GM08714 (cell line): ENCODE data around the gene MAST3.

ENCODE experiments used
- H3K4me3 ChIP-seq: fragments of 200-500 bp; sonication (Bioruptor generic); 2 replicates; pipeline ENCODE4 v1.5.1; 2014; ENCODE audit warnings: mild to moderate bottlenecking, low read length, inconsistent platforms
- ZNF274 ChIP-seq: IDR thresholded peaks from 2 replicates; pipeline ENCODE4 v1.6.1; 2012; ENCODE audit warnings: mild to moderate bottlenecking, low read depth, low read length

The MAST3 gene

DNA sequence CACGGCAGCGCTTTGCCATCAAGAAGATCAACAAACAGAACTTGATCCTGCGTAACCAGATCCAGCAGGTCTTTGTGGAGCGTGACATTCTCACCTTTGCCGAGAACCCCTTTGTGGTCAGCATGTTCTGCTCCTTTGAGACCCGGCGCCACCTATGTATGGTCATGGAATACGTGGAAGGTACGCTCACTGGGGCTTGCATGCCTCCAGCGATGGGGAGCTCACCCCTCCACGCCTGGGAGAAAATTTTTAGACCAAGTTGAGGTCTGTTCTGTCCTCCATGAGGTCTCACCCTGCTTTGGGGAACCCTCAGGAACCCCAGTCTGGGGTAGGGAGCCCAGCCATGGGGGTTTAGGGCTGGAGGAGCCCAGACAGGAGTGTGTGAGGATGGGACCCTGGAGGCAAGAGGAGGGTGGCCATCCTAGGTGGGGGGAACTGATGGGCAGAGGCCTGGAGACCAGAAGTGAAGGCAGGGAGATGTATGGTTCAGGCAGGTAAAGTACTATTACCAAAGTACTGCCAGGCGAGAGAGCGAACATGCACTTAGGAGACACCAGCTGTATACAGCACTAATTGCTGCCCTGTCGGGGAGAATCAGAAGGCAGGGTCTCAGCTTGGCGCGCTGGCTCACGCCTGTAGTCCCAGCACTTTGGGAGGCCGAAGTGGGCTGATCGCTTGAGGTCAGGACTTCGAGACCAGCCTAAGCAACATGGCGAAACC is 33.1 kb downstream of the MAST3 start:
- no peak overlapping the region for H3K4me3 ChIP-seq
- TF ChIP-seq ZNF274, result no peak

DNA sequence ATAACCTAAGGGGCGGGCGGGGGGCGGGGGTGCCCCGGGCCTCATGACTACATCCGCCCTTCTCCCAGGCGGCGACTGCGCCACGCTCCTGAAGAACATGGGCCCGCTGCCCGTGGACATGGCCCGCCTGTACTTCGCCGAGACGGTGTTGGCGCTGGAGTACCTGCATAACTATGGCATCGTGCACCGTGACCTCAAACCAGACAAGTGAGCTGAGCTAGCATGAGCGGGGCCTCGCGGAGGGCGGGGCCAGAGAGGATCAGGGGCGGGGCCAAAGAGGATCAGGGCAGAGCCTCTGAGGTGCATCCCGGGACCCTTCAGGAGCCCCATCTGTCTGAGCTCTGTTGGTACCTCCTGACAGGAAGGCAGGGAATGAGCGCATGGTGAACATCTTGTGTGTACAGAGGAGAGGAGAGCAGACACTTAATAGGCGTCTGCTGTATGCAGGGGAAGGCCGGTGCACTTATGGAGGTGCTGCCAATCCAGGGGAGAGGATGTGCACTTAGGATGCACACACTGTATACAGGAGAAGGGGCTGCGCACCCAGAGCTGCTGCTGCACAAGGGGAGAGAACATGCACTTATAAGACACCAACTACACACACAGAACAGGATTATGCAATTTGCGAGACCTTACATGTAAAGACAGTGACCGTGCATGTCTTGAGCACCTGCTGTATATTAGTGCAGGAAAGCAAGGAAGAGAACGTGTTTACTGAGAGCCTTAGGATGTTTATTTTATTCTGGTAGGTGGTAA is 34.4 kb downstream of the MAST3 start:
- no peak for TF ChIP-seq ZNF274
- no peak overlapping the region for H3K4me3 ChIP-seq

DNA sequence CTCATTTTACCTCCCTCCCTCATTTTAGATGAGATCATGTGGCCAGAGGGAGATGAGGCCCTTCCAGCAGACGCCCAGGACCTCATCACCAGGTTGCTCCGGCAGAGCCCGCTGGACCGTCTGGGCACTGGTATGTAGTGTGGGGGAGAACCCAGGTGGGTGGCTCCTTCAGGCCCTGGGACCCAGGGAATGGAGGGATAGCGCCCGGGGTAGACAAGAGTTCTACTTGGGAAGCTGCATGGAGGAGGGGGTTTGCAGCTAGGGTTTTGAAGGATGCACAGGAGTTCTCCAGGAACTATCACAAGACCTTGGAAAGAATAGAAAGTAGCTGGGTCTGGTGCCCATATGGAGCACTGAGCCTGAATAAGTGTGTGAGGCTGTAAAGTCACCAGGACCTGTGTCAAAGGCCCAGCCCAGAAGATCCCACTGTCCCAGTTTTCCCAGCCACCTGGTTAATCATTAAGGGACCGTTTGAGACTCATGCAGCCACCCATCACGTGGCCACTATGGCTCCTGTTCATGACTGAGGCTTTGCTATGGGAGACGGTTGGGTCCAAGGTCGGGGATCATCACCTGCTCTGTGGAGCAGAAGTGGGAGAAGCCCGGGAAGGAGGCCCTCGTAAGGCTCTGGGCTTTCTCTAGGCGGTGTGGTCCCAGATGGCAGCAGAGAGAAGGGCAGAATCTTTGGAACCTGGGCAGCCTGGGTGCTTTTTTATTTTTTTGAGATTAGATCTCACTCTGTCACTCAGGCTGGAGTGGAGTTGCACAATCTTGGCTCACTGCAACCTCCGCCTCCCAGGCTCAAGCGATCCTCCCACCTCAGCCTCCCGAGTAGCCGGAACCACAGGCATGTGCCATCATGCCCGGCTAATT is 38.4 kb downstream of the MAST3 start:
- TF ChIP-seq ZNF274, result no peak
- H3K4me3 ChIP-seq, result no peak overlapping the region

DNA sequence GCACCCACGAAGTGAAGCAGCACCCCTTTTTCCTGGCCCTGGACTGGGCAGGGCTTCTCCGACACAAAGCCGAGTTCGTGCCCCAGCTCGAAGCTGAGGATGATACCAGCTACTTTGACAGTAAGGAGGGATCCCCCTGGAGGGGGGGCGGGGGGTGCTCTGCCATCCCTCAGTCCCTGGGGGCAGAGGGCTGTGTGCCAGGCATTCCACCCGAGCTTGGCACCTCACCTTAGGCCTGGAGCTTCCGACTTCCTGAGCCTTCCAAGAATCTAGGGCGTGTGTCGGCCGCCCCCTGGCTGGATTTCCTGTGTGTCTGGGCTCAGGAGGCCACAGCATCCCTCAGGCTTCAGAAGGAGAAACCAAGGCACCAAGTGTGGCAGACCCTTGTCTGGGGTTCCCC is 39.7 kb downstream of the MAST3 start:
- no peak overlapping the region for H3K4me3 ChIP-seq
- TF ChIP-seq ZNF274, result no peak

DNA sequence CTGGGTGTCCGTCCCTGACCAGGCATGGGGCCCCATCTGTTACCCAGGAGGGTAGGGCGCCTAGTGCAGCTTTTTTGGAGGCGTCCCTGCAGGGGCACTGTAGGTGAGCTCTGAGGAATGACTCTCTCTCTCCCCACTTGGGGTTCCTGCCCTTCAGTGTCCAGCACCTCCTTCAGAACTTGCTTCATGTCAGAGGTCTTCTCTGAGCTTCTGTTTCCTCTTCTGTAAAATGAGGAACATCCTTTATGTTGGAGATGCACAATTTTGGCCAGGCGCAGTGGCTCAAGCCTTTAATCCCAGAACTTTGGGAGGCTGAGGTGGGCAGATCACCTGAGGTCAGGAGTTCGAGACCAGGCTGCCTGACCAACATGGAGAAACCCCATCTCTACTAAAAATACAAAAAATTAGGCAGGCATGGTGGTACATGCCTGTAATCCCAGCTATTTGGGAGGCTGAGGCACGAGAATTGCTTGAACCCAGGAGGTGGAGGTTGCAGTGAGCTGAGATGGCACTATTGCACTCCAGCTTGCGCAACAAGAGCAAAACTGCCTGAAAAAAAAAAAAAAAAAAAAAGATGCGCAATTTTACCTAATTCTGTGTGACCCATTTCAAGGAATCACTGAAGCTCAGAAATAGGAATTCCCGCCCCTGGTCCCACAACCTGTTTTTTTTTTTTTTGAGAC is 40.2 kb downstream of the MAST3 start:
- H3K4me3 ChIP-seq, result no peak overlapping the region
- TF ChIP-seq ZNF274, result no peak

DNA sequence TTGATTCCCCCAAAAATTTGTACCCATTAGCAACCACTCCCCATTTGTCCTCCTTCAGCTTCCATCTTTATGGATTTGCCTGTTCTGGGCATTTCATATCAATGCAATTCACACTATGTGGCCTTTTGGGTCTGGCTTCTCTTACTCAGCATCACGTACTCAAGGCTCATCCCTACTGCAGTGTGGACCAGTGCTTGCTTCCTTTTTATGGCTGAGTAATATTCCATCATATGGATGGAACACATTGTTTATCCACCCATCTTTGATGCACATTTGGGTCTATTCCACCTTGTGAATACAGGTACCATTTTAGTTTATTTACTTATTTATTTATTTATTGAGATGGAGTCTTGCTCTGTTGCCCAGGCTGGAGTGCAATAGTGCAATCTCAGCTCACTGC is 42.9 kb downstream of the MAST3 start:
- H3K4me3 ChIP-seq, result no peak overlapping the region
- no peak for TF ChIP-seq ZNF274

DNA sequence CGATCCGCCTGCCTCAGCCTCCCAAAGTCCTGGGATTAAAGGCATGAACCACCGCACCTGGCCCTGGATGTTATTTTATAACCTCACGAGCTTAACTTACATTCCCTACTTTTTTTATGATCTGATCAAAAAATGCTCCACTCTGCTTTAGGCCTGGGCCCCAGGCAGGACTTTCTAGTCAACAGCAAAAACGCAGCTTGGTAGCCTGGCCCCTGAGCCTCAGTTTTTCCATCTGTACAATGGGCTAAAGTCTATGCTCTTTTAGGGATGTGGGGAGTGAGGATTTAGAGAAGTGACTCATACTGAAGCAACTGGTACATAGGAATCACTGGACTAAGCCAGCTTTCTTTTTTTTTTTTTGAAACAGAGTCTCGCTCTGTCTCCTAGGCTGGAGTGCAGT is 43.5 kb downstream of the MAST3 start:
- no peak overlapping the region for H3K4me3 ChIP-seq
- no peak for TF ChIP-seq ZNF274

DNA sequence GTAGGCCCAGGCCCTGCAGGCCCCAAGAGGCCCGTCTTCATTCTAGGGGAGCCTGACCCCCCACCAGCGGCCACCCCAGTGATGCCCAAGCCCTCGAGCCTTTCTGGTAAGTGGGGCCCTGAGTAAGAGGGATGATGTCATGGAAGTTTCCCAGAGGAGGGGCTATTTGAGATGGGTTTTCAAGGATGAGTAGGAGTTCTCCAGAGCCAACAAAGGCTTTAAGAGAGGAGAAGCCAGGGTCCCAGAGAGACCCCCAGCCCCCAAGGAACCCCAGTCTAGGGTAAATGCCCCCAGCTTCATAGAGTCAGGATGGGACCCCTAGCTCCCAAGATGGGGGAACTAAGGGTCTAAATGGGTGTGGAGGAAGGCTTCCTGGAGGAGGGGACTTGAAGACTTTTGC is 46.3 kb downstream of the MAST3 start:
- no peak for TF ChIP-seq ZNF274
- H3K4me3 ChIP-seq, result no peak overlapping the region

DNA sequence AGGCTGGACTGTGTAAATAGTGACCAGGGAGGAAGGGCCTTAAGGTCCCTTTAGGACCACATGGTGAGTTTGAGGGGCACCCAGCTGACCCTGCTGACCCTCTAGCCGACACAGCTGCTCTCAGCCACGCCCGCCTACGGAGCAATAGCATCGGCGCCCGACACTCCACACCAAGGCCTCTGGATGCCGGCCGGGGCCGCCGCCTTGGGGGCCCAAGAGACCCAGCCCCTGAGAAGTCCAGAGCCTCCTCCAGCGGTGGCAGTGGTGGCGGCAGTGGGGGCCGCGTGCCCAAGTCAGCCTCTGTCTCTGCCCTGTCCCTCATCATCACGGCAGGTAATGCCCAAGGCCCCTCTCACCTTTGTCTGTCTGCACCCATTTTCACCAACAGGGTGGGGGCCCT is 46.8 kb downstream of the MAST3 start:
- no peak overlapping the region for H3K4me3 ChIP-seq
- no peak for TF ChIP-seq ZNF274

DNA sequence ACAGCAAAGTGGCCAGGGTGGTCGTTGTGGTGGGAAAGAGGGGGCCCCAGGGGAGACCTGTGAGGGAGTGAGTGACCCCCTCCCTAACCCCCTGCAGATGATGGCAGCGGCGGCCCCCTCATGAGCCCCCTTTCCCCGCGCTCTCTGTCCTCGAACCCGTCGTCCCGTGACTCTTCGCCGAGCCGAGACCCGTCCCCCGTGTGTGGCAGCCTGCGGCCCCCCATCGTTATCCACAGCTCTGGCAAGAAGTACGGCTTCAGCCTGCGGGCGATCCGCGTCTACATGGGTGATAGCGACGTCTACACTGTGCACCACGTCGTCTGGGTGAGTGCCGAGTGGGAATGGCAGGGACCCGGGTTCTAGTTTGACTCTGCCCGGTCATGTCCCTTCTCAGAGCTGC is 47.3 kb downstream of the MAST3 start:
- no peak overlapping the region for H3K4me3 ChIP-seq
- TF ChIP-seq ZNF274, result no peak

DNA sequence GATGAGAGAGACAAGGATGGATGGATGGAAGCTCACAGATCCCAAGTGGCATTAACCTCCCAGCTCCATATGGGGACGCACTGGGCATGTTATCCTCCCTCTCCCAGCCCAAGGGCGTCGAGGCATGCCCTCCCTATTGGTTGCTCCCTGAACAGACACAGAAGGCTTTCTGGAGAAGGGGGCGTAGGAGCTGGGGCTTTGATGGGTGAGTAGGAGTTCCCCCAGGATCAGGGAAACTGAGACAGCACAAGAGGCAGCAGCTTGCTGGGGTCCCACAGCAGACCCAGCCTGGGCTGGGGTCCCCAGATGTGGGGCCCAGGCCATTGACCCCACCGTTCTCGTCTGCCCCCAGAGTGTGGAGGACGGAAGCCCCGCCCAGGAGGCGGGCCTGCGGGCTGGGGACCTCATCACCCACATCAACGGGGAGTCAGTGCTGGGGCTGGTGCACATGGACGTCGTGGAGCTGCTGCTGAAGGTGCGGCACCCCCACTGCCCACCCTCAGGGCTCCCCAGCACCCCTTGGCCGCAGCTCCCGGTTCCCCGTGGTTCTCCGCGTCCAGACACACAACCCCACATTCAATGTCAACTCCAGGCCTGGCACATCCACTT is 47.9 kb downstream of the MAST3 start:
- H3K4me3 ChIP-seq, result no peak overlapping the region
- TF ChIP-seq ZNF274, result no peak

DNA sequence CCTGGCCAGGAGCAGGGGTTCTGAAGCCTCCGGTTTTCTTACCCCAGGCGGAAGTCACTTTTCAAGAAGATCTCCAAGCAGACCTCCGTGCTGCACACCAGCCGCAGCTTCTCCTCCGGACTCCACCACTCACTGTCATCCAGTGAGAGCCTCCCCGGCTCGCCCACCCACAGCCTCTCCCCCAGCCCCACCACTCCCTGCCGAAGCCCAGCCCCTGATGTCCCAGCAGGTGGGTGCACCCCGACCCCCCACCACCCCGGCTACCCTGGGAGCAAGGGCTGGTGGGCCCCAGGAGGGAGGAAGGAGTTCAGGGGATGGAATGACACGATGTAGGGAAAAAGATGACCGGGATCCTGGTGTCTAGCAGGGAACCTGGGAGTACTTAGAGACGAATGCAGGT is 49.8 kb downstream of the MAST3 start:
- H3K4me3 ChIP-seq, result no peak overlapping the region
- TF ChIP-seq ZNF274, result no peak

DNA sequence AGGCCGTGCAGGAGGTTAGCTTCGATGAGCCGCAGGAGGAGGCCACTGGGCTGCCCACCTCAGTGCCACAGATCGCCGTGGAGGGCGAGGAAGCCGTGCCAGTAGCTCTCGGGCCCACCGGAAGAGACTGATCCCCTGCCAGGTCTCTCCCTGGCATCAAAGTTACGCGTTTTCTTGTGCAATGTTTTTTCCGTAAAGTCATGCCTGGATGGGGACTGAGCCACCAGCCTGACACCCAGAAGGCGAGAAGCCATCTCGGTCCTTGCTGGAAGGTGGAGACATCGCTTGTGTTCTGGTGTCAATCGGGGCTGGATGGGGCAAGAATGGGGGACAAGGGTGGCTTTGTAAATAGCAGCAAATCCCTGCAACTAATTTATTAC is 52.0 kb downstream of the MAST3 start:
- H3K4me3 ChIP-seq, result no peak overlapping the region
- TF ChIP-seq ZNF274, result no peak

DNA sequence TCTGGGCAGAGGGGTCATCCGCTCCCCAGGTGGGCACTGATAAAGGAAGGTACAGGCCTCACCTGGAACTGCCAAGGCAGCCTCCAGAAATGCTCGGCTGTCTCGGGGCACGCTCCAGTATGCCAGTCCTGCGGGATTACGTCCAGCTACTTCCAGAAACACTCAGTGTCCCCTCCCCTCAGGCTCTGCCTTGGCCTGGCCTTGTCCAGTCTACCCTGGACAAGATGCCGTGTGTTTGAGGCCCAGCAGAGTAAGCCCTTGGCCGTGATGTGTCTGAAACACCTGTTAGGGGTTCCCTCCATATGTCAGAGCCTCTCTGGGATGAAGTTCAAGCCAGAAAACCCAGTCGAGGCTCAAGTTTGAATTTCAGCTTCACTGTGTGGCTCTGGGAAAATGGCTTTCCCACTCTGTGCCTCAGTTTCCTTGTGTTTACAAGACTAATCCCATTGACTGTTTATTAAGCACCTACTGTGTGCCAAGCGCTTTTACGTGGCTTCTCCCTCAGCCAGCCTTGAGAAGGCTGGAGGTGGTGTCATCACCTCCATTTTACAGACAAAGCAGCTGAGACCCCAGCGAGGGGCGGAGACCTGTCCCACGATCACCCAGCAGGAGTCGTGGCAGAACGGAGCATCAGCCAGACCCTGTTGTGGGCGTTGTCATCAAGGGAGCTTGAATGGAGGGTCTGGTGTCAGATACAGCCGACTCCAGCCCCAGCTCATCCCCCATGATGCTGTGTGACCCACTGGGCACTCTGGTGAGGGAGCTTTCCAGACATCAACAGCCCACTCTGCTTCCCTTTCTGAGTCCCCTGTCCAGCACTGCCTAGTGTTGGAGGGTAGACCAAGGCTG is 53.4 kb downstream of the MAST3 start:
- no peak overlapping the region for H3K4me3 ChIP-seq
- TF ChIP-seq ZNF274, result no peak
